ENCODE measurements around the gene LSAMP.

Gene LSAMP

DNA sequence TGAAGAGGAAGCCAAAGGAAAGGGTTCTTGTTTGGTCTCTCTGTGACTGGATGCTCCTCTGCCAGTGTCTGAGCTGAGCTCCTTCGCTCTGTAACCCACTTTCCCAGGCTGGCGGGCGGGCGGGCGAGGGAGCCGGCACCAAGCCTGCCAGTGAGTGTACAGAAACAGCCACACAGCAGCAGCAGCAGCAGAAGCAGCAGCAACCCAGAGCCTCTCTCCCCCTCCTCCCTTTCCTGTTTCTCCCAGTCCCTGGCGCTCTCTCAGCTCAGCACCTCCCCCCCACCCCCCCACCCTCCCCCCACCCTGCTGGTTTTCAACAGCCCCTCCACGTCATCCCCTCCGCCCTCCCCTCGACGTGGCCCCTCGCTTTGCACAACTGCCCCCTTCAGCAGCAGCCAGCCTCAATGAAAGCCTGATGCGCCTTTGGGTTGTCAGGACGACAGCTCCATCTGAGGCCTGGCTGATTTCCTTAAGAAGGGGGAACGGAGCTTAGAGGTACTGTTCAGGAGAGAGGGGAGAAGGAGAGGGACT lies at the start of gene LSAMP:
TSS of gene LSAMP (minus strand) at position 177 of the 531 bp plus-strand sequence.
- Histone ChIP-seq H3K4me1 (ENCODE audit: insufficient read depth, low read length) (peaks cover 38% of the 10 kb centered on the region), H3K27me3 (ENCODE audit: insufficient read depth, low read length) (no peaks in the 10 kb centered on the region), H2AFZ (ENCODE audit: low read depth, low read length) (peak within 1 kb of the TSS; percentile 88), H3K4me3 (ENCODE audit: low read length) (peak within 1 kb of the TSS; percentile 61), H3K36me3 (ENCODE audit: insufficient read depth, low read length) (no peaks in the 10 kb centered on the region), H3K9me3 (ENCODE audit: low read length) (no peaks in the 10 kb centered on the region)

DNA sequence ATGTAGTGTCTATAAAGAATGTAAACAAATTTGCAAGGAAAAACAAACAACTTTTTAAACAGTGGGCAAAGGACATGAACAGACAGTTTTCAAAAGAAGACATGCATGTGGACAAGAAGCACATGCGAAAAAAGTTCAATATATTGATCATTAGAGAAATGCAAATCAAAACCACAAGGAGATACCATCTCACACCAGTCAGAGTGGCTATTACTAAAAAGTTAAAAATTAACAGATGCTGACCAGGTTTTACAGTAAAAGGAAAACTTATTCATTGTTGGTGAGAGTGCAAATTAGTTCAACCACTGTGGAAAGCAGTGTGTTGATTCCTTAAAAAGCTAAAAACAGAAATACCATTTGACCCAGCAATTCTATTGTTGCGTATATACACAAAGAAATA lies 47.1 kb upstream of the LSAMP start:
- H2AFZ ChIP-seq (ENCODE audit: low read depth, low read length): no peak overlapping the region

DNA sequence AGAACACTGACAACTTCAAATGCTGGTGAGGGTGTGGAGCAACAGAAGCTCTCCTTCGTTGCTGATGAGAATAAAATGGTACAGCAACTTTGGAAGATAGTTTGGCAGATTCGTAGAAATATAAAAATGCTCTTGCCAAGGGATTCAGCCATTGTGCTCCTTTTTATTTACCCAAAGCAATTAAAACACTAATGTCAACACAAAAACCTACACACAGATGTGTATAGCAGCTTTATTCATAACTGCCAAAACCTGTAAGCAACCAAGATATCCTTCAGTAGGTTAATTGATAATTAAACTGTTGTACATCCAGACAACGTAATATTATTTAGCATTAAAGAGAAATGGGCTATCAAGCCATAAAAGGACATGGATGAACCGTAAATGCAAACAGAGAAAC lies 37.8 kb upstream of the LSAMP start:
- no peaks in the 10 kb centered on the region for H3K27me3 ChIP-seq (ENCODE audit: insufficient read depth, low read length)
- peaks cover 7% of the 10 kb centered on the region for H3K9me3 ChIP-seq (ENCODE audit: low read length)
- no peaks in the 10 kb centered on the region for H3K4me1 ChIP-seq (ENCODE audit: insufficient read depth, low read length)
- no peak overlapping the region for H2AFZ ChIP-seq (ENCODE audit: low read depth, low read length)
- H3K4me3 ChIP-seq (ENCODE audit: low read length): no peak overlapping the region
- no peaks in the 10 kb centered on the region for H3K36me3 ChIP-seq (ENCODE audit: insufficient read depth, low read length)

More for the DNA sequence above, 47.1 kb upstream of the LSAMP start:
- Histone ChIP-seq H3K27me3 (ENCODE audit: insufficient read depth, low read length) (no peaks in the 10 kb centered on the region), H3K4me3 (ENCODE audit: low read length) (no peak overlapping the region), H3K36me3 (ENCODE audit: insufficient read depth, low read length) (no peaks in the 10 kb centered on the region), H3K4me1 (ENCODE audit: insufficient read depth, low read length) (no peaks in the 10 kb centered on the region), H3K9me3 (ENCODE audit: low read length) (no peaks in the 10 kb centered on the region)

DNA sequence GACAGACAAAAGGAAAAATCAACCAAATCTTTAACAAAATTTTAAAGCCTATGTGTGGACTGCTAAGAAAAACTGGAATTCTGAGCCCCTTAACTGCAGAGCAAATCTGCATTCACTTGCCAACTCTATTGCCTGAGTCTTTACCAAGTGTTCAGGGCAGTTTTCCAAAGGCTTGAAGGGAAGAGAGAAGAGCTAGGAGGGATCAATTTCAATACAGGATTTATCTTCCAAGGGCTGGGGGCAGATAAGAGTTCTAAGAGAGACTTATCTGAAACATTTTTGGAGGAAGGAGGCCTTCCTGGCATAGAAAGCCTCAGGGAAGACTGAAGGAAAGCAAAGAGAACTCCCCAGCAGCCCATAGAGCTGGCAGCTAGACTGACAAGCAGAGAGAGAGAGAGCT lies 31.4 kb upstream of the LSAMP start:
- Histone ChIP-seq H3K27me3 (ENCODE audit: insufficient read depth, low read length) (no peaks in the 10 kb centered on the region), H3K9me3 (ENCODE audit: low read length) (peaks cover 7% of the 10 kb centered on the region), H3K36me3 (ENCODE audit: insufficient read depth, low read length) (no peaks in the 10 kb centered on the region), H3K4me1 (ENCODE audit: insufficient read depth, low read length) (peaks cover 7% of the 10 kb centered on the region), H3K4me3 (ENCODE audit: low read length) (no peak overlapping the region), H2AFZ (ENCODE audit: low read depth, low read length) (no peak overlapping the region)

DNA sequence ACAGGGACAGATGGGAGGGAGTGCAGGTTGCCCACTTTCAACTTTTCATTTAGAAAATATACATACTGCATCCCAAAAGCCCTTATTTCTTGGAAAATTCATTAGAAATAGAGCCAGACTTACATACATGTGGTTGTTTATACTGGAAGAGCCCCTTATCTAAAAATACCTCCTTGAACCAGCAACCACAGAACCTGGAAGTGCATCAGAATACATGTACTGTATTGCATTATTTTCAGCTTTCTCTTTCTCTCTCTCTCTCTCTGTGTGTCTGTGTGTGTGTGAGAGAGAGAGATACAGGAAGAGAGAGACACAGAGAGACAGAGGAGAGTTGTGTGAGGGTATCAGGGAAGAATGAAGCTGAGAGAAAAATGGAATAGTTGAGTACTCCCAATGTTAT lies 29.5 kb upstream of the LSAMP start:
- H3K9me3 ChIP-seq (ENCODE audit: low read length): peaks cover 7% of the 10 kb centered on the region
- H3K4me3 ChIP-seq (ENCODE audit: low read length): no peak overlapping the region
- no peaks in the 10 kb centered on the region for H3K36me3 ChIP-seq (ENCODE audit: insufficient read depth, low read length)
- H3K27me3 ChIP-seq (ENCODE audit: insufficient read depth, low read length): no peaks in the 10 kb centered on the region
- no peak overlapping the region for H2AFZ ChIP-seq (ENCODE audit: low read depth, low read length)
- peaks cover 7% of the 10 kb centered on the region for H3K4me1 ChIP-seq (ENCODE audit: insufficient read depth, low read length)

DNA sequence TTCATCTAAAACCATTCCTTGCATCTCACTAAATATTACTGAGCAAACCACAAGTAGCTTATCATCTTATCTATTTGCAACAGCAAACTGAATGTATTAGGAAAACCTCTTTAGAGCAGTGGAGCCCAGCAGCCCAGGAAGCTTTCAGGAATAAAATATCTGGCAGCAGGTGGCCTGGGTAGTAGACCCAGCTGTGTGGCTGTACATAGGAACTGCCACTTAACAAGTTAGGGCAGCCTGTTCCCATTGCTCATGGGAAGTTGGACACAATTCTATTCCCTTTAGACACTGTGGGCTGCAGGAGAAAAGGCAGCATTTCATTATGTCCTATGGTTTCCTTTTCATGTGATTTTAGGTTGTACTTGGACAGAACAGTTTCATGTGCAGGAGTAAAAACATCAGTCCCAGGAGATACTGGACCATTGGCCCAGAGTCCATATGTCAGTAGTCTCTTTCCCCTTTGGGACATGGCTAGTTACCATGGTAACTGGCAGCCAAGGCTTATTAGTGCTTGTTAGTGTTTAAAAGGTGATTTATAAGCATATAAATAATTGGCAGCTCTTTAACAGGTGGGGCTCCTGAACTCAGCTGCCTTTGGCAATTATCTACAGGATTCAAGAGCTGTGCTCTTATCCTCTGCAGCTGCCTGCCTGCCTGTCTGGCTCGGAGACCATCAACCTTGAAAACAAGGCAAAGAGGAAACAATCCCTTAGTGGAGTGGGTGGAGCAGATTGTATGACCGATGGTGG lies 28.9 kb upstream of the LSAMP start:
- Histone ChIP-seq H3K4me3 (ENCODE audit: low read length) (no peak overlapping the region), H2AFZ (ENCODE audit: low read depth, low read length) (no peak overlapping the region), H3K9me3 (ENCODE audit: low read length) (peaks cover 5% of the 10 kb centered on the region), H3K36me3 (ENCODE audit: insufficient read depth, low read length) (no peaks in the 10 kb centered on the region), H3K4me1 (ENCODE audit: insufficient read depth, low read length) (peaks cover 7% of the 10 kb centered on the region), H3K27me3 (ENCODE audit: insufficient read depth, low read length) (no peaks in the 10 kb centered on the region)

DNA sequence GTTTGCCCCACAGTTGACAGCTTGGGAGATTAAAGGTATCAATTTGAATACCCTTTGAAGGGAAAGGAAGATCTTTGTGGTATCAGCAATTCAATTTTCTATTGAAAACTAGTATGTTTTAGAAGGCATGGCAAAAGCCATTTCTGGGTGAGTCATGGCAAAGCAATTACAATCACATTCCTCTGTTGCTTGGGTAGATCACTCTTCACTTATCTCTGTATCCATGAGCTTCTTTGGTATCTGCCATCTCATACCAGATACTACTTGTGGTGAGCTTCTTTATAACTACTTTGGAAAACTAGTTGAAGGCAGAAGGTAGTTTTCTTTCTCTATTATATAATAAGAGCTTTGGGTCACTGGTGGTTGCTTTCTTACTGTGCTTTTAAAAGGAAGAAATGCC lies 28.3 kb upstream of the LSAMP start:
- H3K9me3 ChIP-seq (ENCODE audit: low read length): no peaks in the 10 kb centered on the region
- H3K4me1 ChIP-seq (ENCODE audit: insufficient read depth, low read length): peaks cover 7% of the 10 kb centered on the region
- no peaks in the 10 kb centered on the region for H3K36me3 ChIP-seq (ENCODE audit: insufficient read depth, low read length)
- no peak overlapping the region for H2AFZ ChIP-seq (ENCODE audit: low read depth, low read length)
- H3K4me3 ChIP-seq (ENCODE audit: low read length): no peak overlapping the region
- H3K27me3 ChIP-seq (ENCODE audit: insufficient read depth, low read length): no peaks in the 10 kb centered on the region

DNA sequence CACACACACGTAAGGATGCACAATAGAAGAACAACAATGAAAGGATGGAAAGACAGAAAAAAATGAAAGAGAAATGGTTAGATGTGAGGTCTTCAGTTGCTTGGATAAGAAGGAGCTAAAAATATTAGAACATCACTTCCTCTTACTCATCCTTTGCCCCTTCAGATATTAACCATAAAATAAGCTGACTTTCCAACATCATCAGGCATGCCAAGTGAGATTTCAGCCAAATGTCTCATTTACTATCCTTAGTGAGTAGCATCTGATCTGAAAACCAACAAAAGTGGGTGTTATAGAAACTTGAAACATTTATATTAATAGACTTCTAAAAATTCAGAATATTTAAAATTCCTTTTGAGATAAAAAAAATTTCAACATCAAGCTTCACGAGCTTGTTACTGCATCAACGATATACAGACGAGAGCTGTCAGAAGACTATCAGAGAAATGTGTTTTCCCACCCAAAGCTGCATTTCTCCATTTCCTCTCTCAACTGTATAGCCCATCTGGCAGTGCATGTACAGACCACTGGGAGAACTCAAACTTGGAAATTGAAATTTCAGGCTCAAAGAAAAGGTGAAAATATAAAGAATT lies 25.4 kb upstream of the LSAMP start:
- H3K27me3 ChIP-seq (ENCODE audit: insufficient read depth, low read length): no peaks in the 10 kb centered on the region
- H3K4me1 ChIP-seq (ENCODE audit: insufficient read depth, low read length): peaks cover 7% of the 10 kb centered on the region
- H3K9me3 ChIP-seq (ENCODE audit: low read length): no peaks in the 10 kb centered on the region
- H3K4me3 ChIP-seq (ENCODE audit: low read length): no peak overlapping the region
- no peaks in the 10 kb centered on the region for H3K36me3 ChIP-seq (ENCODE audit: insufficient read depth, low read length)
- no peak overlapping the region for H2AFZ ChIP-seq (ENCODE audit: low read depth, low read length)

DNA sequence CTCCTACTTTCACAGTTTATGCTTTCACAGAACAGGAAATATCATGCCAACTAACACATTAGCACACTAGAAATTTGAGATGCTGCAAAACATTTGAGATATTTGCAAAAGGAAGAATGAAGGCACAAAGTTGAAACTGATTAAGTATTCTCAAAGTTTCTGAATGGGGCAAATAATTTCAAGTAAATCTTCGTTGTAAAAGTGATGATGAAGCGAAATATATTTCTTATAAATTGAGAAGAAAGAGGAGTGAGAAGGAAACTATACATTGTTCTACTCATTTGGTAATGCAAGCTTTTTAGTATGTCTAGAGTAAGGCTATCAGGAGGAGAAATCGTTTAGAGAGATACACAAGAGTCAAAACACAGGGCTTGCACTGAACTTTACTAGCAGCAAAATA lies 24.3 kb upstream of the LSAMP start:
- Histone ChIP-seq H2AFZ (ENCODE audit: low read depth, low read length) (no peak overlapping the region), H3K36me3 (ENCODE audit: insufficient read depth, low read length) (no peaks in the 10 kb centered on the region), H3K4me1 (ENCODE audit: insufficient read depth, low read length) (peaks cover 7% of the 10 kb centered on the region), H3K4me3 (ENCODE audit: low read length) (no peak overlapping the region), H3K27me3 (ENCODE audit: insufficient read depth, low read length) (no peaks in the 10 kb centered on the region), H3K9me3 (ENCODE audit: low read length) (no peaks in the 10 kb centered on the region)

DNA sequence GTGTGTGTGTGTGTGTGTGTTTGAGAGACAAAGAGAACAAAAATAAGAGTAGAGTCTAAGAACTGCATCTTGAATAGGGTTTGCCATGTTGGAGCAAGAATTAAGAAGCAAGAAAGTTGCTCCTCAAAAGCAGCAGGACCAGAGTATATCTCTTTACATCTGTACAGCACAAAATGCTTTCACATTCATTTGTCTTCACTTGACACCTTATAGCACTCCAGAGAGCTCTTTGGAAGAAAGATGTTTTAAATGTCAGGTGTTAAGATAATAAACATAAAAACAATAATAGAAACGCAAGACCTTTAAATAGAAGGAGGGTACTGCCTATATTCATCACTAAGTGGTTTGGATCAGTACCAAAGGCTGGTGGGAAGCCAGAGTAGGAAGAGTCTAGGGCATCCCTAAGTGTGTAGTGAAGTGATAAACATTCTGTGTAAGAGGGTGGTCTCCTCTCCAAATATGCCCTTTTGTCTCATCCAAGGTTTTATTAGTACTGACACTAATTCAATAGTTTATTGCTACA lies 19.1 kb upstream of the LSAMP start:
- Histone ChIP-seq H3K27me3 (ENCODE audit: insufficient read depth, low read length) (no peaks in the 10 kb centered on the region), H2AFZ (ENCODE audit: low read depth, low read length) (no peak overlapping the region), H3K9me3 (ENCODE audit: low read length) (no peaks in the 10 kb centered on the region), H3K4me3 (ENCODE audit: low read length) (no peak overlapping the region), H3K36me3 (ENCODE audit: insufficient read depth, low read length) (no peaks in the 10 kb centered on the region), H3K4me1 (ENCODE audit: insufficient read depth, low read length) (no peaks in the 10 kb centered on the region)

DNA sequence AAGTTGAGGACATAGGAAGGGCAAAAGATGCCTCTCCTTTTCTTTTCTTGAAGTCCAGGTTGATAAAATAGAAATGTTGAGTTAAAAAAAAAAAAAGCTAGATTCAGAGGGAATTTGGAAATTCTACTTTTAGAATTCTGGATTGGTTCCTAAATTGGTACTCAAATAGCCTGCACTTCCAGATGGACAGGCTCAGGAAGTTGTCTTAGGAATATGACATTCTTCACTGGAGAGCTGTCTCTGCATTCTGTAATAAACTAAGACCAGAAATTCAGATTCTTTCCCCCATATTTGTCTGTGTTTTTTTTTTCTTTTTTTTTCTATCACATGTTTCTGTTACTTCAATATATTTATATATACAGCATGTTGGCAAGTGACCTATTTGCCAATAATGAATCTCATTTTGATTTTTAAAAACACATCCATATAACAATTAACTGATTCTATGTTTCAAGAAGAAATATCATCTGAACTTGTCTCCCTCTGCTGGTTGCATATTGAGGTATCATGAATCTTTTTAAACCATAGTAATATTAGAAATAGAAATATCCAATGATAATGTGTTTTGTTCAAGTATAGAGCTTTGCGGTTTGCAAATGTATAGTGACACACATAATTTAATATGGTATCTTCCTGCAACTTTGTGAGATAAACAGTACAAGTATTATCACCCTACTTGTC lies 8.5 kb upstream of the LSAMP start:
- no peaks in the 10 kb centered on the region for H3K36me3 ChIP-seq (ENCODE audit: insufficient read depth, low read length)
- H2AFZ ChIP-seq (ENCODE audit: low read depth, low read length): no peak overlapping the region
- H3K9me3 ChIP-seq (ENCODE audit: low read length): no peaks in the 10 kb centered on the region
- H3K4me3 ChIP-seq (ENCODE audit: low read length): no peak overlapping the region
- H3K4me1 ChIP-seq (ENCODE audit: insufficient read depth, low read length): no peaks in the 10 kb centered on the region
- H3K27me3 ChIP-seq (ENCODE audit: insufficient read depth, low read length): no peaks in the 10 kb centered on the region

DNA sequence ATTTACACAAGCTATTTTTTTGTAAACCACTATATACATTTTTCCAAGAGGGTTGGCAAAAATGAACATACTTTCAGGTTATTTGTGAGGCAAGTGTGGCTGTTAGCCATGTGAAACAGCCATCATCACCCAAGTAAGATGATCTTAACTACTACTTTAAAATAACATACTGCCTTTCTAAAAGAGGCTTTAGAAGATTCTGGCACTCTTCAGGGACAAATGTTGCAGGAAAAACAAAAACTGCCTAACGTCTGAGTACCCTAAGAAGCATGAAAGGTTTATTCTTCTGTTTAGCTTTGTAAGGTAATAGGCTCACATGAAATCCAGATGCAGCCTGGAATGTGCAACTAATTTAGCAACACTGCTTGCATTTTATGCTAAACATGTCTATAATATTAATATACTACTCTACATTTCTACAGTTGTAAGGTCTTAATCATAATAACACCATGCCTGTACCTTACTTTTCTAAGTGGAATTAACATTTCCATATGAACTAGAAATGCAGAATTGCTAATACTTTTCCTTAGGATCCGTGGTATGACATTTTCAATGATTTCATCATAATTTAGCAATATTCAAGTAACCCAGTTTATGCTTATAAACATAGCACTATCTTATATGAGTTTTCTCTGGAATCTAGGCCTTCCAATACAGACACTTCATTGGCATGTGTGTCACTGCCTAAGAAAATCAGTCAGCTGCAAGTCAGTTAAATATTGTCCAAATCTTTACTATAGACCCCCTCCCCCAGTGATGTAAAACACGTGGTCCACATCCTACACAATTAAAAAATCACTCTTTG lies 4.5 kb upstream of the LSAMP start:
- H3K27me3 ChIP-seq (ENCODE audit: insufficient read depth, low read length): no peaks in the 10 kb centered on the region
- no peak overlapping the region for H3K4me3 ChIP-seq (ENCODE audit: low read length)
- H3K36me3 ChIP-seq (ENCODE audit: insufficient read depth, low read length): no peaks in the 10 kb centered on the region
- no peaks in the 10 kb centered on the region for H3K9me3 ChIP-seq (ENCODE audit: low read length)
- peaks cover 7% of the 10 kb centered on the region for H3K4me1 ChIP-seq (ENCODE audit: insufficient read depth, low read length)
- H2AFZ ChIP-seq (ENCODE audit: low read depth, low read length): no peak overlapping the region
